K562 treated with DMSO at 1 percent for 48 hours (cell line): ENCODE measurements around the gene PRMT2. TPM values are rescaled to one million over a fixed set of nuclear protein-coding genes. Genes with fewer than 3 reads are reported as not detected.

Source experiments
- total RNA-seq: library from RNA; unstranded; fragments of 300-600 nt; gene quantifications from 2 replicates; pipeline ENCODE4 v1.2.3, GENCODE V29; 2022; ENCODE audit warnings: low replicate concordance; ENCODE audit errors: extremely low read depth

PRMT2 gene
- total RNA-seq, result not detected in 2 replicates

DNA sequence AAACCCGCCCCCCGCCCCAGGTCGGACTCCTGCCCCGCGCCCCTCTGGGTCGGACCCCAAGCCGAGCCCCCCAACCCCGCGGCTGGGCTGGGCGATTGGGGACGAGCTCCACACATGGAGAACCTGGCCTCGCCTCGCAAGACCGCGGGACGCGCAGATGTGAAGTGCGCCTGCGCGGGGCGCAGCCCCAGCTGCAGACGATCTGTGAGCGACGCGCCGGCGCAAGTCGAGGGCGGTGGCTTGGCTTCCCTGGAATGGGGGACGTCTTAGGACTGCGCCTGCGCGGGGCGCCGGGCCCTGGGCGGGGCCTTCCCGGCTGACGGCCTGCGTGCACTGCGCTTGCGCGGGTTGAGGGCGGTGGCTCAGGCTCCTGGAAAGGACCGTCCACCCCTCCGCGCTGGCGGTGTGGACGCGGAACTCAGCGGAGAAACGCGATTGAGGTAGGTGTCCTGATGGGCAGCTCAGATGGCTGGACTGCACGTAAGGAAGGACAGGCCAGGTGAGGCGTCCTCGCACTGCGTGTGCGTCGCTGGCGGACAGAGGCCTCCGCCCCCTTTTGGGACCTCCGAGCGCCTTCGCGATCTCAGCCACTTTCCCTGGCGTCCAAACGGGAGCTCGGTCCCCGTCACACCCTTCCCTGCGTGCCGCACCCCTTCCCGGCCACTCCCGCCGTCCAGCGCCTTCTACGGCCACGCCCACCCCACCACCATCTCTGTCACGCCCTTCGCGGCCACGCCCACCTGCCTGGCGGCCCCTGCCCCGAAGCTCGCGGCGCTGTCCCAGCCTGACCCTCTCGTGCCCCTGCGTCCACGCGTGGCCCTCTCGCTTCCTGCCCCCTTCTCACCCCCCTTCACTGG, at the start of gene PRMT2:
PRMT2 (plus strand) TSS at position 351 of the 857 bp plus-strand sequence. CDS start 1,278 bp downstream, outside the sequence.

DNA sequence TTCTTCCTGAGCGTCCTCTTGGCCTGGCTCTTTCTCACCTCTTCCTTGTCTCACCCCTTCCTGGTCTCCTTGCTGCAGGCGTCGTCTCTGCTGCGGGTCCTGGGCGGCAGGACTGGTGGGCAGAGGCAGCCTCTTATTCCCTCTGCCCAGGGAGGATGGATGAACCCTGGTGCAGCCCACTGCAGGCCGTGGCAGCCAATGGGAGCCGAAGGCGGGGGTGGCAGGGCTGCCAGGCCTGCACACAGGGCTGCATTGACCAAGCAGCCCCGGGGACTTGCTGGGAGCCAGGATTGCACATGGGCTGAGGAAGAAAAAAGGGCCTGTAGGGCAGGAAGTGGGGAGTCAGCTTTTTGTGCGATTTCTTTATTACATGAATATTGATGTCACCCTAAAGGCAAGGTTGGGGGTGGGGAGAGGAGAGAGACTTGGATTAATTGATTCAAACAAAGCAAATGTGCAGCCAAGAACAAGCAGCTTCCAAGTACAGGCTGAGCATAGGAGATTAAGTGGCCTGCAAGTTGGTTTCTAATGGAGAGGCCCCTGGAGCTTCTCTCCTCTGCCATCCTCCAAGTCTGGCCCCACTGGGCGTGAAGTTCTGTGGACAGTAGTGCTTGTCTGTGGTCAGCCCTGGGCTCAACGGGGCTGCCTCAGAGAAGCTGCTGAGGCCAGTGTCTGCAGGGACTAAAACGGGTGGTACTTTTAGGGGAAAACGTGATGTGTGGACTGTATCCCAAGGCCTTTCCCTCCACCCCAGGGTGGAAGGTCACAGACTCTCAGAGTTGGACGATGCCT, 30.3 kb upstream of the PRMT2 start, which contains the start of gene S100B:
S100B (minus strand) TSS at position 108 of the 792 bp plus-strand sequence. CDS start 2,667 bp downstream, outside the sequence.

Other genes starting within 250 kb of the PRMT2 start
- not detected in 2 replicates for gene DIP2A, start 176.8 kb upstream of the PRMT2 start, total RNA-seq
- gene S100B, start 30.6 kb upstream of the PRMT2 start, total RNA-seq, result not detected in 2 replicates